Mucosa of rectum (tissue), 2 donors: ENCODE data around the gene PMCH.
"Not testable (repeated sequence)": the region's sequence is repeated elsewhere in the genome, so short reads cannot be mapped to it uniquely, and the experiment has no call there.

Experiments
- H3K27ac ChIP-seq, 2 donors: one replicate each; pipeline ENCODE4 v1.7.0; 2013; ENCODE audit warnings: inconsistent platforms in 2 of 2, low read depth in 2 of 2, low read length in 2 of 2
- H3K27me3 ChIP-seq, 2 donors: one replicate each; pipeline ENCODE4 v1.7.0; 2013; ENCODE audit warnings: low read length in 2 of 2; ENCODE audit not compliant: control insufficient read depth in 2 of 2, insufficient read depth in 2 of 2
- H3K36me3 ChIP-seq, 2 donors: one replicate each; pipeline ENCODE4 v1.7.0; 2013; ENCODE audit warnings: low read length in 2 of 2; ENCODE audit not compliant: control insufficient read depth in 2 of 2, insufficient read depth in 2 of 2
- H3K4me1 ChIP-seq, 2 donors: one replicate each; pipeline ENCODE4 v1.7.0; 2013; ENCODE audit warnings: low read length in 2 of 2, mild to moderate bottlenecking in 1 of 2; ENCODE audit not compliant: control insufficient read depth in 2 of 2, insufficient read depth in 2 of 2
- H3K4me3 ChIP-seq, 2 donors: one replicate each; pipeline ENCODE4 v1.7.0; 2013; ENCODE audit warnings: low read length in 2 of 2
- H3K9ac ChIP-seq, 2 donors: one replicate each; pipeline ENCODE4 v1.7.0; 2013; ENCODE audit warnings: low read length in 2 of 2, low read depth in 1 of 2, mild to moderate bottlenecking in 1 of 2
- H3K9me3 ChIP-seq, 2 donors: one replicate each; pipeline ENCODE4 v1.7.0; 2013; ENCODE audit warnings: low read length in 2 of 2; ENCODE audit not compliant: control insufficient read depth in 2 of 2
- donor health status: healthy.
- donor health status: Normal muscosa, but diverticular disease.

PMCH gene

GRCh38 chr12:102155206-102155605, 42.4 kb downstream of the PMCH start:
- H3K27me3 ChIP-seq: not testable (repeated sequence)

GRCh38 chr12:102147062-102147587, 50.5 kb downstream of the PMCH start:
- H3K27me3 ChIP-seq, H3K4me1 ChIP-seq, H3K4me3 ChIP-seq, H3K27ac ChIP-seq, H3K36me3 ChIP-seq, H3K9me3 ChIP-seq, H3K9ac ChIP-seq: not testable (repeated sequence)

More at GRCh38 chr12:102155206-102155605, 42.4 kb downstream of the PMCH start:
- H3K9me3 ChIP-seq, H3K27ac ChIP-seq, H3K4me3 ChIP-seq, H3K9ac ChIP-seq, H3K36me3 ChIP-seq, H3K4me1 ChIP-seq: not testable (repeated sequence)
